ENCODE measurements around the gene MORN5. TPM values are rescaled to one million over a fixed set of nuclear protein-coding genes. Genes with fewer than 3 reads are reported as not detected.
A peak's percentile ranks its signal among the peaks of the same experiment; 100 is the strongest.

The MORN5 gene
- total RNA-seq, 3 donors from 2014 or later = not detected

DNA sequence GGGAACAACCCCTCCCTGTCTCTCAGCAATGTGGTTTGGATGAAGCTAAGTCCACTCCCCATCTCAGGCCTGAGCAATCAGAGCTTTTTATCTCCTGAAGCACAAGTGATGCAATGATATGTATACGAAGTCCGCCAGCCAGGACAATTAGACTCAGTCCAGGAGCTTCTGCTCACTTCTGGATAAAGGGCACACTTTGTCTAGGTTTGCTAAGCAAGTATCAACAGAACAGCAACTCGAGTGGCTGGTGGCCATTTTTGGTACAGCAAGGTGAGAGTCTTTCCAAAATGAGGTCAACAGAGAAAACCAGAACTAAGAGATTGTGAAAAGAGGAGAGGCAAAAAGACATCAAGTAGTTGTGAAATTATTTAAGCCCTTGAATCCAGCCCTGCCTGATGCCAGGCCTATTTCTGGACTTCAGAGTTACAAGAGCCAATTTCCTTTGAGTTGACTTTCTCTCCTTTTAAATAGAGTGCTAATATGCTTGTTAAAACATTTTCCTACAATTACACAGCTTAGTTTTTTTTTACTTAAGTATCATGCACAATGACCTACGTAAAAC, 8.4 kb upstream of the MORN5 start:
- H3K4me3 ChIP-seq = no peak overlapping the region
- H3K27me3 ChIP-seq = no peaks in the 10 kb centered on the region
- H3K36me3 ChIP-seq = no peaks in the 10 kb centered on the region
- no peaks in the 10 kb centered on the region for H3K9me3 ChIP-seq
- H3K4me1 ChIP-seq = no peaks in the 10 kb centered on the region
- TF ChIP-seq, protein P1, sequence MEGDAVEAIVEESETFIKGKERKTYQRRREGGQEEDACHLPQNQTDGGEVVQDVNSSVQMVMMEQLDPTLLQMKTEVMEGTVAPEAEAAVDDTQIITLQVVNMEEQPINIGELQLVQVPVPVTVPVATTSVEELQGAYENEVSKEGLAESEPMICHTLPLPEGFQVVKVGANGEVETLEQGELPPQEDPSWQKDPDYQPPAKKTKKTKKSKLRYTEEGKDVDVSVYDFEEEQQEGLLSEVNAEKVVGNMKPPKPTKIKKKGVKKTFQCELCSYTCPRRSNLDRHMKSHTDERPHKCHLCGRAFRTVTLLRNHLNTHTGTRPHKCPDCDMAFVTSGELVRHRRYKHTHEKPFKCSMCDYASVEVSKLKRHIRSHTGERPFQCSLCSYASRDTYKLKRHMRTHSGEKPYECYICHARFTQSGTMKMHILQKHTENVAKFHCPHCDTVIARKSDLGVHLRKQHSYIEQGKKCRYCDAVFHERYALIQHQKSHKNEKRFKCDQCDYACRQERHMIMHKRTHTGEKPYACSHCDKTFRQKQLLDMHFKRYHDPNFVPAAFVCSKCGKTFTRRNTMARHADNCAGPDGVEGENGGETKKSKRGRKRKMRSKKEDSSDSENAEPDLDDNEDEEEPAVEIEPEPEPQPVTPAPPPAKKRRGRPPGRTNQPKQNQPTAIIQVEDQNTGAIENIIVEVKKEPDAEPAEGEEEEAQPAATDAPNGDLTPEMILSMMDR (IDR thresholded peaks at IDR 0.05) = no peak
- TF ChIP-seq POLR2A (IDR thresholded peaks at IDR 0.05) = no peak
- no peak for TF ChIP-seq POLR2AphosphoS5 (IDR thresholded peaks at IDR 0.05)
- intact Hi-C loops (cut with DNase I; ENCODE audit: low total_unique reads) = no loop called here
- no peak overlapping the region for H3K27ac ChIP-seq
- no peak for DNase-seq (ENCODE audit: low spot score in 2 of 2)

DNA sequence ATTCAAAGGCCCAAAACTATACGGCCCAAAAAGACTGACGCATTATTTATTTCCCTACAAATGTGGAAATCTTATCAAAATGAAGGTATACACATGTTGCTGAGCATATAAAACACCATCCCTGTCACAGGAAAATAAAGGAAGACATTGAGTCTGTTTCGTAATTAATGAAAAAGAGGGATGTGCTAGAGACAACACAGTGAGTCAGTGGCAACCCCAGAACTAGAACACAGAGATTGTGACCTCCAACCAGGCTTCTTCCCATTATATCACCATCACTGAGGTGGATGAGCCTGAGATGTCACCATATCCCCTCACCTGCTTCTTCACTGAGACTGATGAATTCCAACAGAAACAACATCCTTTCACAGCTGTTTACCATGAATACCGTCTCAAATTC, 3.9 kb upstream of the MORN5 start:
- Histone ChIP-seq H3K9me3 (no peaks in the 10 kb centered on the region), H3K27ac (no peak overlapping the region), H3K4me3 (no peak overlapping the region), H3K36me3 (no peaks in the 10 kb centered on the region), H3K4me1 (peaks cover 0 to 6% of the 10 kb centered on the region in 2 donors), H3K27me3 (no peaks in the 10 kb centered on the region)
- no peak for TF ChIP-seq POLR2AphosphoS5 (IDR thresholded peaks at IDR 0.05)
- TF ChIP-seq POLR2A (IDR thresholded peaks at IDR 0.05) = no peak
- TF ChIP-seq, protein P1 (IDR thresholded peaks at IDR 0.05) = no peak
- DNase-seq (ENCODE audit: low spot score in 2 of 2) = no peak
- intact Hi-C loops (cut with DNase I; ENCODE audit: low total_unique reads) = no loop called here

DNA sequence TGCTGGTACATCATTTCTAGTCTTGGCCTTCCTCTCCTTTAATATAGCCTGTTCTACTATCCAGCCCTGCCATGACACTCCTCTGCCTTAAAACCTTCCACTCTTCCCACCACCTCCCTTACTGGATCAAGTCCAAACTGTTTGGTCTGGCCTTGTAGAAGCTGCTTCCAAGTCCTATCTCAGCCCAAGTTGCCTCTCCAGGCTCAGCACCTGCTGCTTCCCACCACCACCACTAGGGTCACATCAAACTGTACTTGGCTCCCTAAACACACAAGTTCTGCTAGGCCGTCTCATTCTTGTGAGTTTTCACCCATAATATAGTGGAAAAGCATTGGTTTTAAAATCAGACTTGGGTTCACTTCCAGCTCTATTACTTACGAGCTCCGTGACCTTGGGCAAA, 1.5 kb upstream of the MORN5 start:
- Histone ChIP-seq H3K4me1 (peaks cover 0 to 6% of the 10 kb centered on the region in 2 donors), H3K27me3 (no peaks in the 10 kb centered on the region), H3K27ac (no peak overlapping the region), H3K4me3 (no peak overlapping the region), H3K9me3 (peaks cover 0 to 8% of the 10 kb centered on the region in 2 donors), H3K36me3 (no peaks in the 10 kb centered on the region)
- intact Hi-C loops (cut with DNase I; ENCODE audit: low total_unique reads) = no loop called here
- no peak for TF ChIP-seq POLR2AphosphoS5 (IDR thresholded peaks at IDR 0.05)
- TF ChIP-seq, protein P1 (IDR thresholded peaks at IDR 0.05) = no peak
- no peak for TF ChIP-seq POLR2A (IDR thresholded peaks at IDR 0.05)
- no peak for DNase-seq (ENCODE audit: low spot score in 2 of 2)

DNA sequence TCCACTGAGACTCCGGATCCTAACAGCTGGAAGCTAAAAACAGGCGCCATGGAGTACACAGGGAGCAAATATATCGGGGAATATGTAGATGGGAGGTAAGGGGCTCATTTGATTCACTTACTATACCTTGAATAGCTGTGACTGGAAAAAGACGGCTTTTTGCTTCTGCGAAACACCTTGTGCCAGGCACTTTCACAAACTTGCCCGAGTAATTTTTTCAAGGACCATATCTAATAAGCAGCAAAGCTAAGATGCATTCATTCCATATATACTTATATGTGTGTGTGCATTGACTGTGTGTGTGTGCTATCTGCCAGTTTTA, 178 bp downstream of the MORN5 start:
- intact Hi-C loops (cut with DNase I; ENCODE audit: low total_unique reads) = no loop called here
- no peak for TF ChIP-seq POLR2A (IDR thresholded peaks at IDR 0.05)
- TF ChIP-seq, protein P1 (IDR thresholded peaks at IDR 0.05) = no peak
- TF ChIP-seq POLR2AphosphoS5 (IDR thresholded peaks at IDR 0.05) = no peak
- H3K4me3 ChIP-seq = peak overlapping the region; percentile 82 to 99 (median 98)
- peaks cover 0 to 8% of the 10 kb centered on the region in 2 donors for H3K9me3 ChIP-seq
- no peak for DNase-seq (ENCODE audit: low spot score in 2 of 2)
- H3K4me1 ChIP-seq = peaks cover 0 to 6% of the 10 kb centered on the region in 2 donors
- H3K27me3 ChIP-seq = no peaks in the 10 kb centered on the region
- peak overlapping the region; percentile 89 for H3K27ac ChIP-seq
- no peaks in the 10 kb centered on the region for H3K36me3 ChIP-seq

DNA sequence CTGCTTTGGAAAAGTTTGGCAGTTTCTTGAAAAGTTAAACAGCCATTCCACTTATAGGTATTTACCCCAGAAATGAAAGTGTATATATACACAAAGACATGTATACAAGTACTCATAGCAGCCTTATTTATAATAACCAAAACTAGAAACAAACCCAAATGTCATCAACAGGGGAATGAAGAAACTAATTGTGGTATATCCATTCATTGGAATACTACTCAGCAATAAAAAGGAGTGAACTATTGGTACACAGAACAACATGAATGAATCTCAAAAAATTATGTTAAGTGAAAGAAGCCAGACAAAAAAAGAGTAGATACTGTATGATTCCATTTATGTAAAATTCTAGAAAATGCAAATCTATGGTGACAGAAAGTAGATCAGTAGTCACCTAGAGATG, 2.7 kb downstream of the MORN5 start:
- Histone ChIP-seq H3K9me3 (peaks cover 0 to 8% of the 10 kb centered on the region in 2 donors), H3K27ac (no peak overlapping the region), H3K36me3 (no peaks in the 10 kb centered on the region), H3K4me1 (peaks cover 0 to 6% of the 10 kb centered on the region in 2 donors), H3K4me3 (no peak overlapping the region), H3K27me3 (no peaks in the 10 kb centered on the region)
- no peak for TF ChIP-seq POLR2AphosphoS5 (IDR thresholded peaks at IDR 0.05)
- DNase-seq (ENCODE audit: low spot score in 2 of 2) = no peak
- intact Hi-C loops (cut with DNase I; ENCODE audit: low total_unique reads) = no loop called here

DNA sequence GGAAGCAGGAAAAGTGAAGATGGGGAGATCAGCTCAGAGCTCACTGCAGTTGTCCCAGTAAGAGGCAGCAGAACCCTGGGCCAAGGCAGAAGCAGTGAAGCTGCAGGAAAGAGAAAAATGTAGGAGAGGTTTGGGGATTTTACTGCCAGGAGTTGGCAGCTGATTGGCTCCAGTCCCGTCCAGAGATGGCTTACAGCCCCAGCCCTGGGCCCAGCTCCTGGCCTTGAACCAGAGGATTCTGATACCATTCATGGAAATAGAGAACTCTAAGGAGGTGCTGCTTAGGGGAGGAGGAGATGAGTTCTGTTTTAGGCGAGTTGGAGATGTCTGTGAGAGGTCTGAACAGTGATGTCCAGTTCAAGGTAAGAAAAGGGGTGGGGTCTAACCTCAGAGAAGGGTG, 4.6 kb downstream of the MORN5 start:
- TF ChIP-seq, protein P1 (IDR thresholded peaks at IDR 0.05) = no peak
- TF ChIP-seq POLR2AphosphoS5 (IDR thresholded peaks at IDR 0.05) (no peak), POLR2A (IDR thresholded peaks at IDR 0.05) (no peak)
- intact Hi-C loops (cut with DNase I; ENCODE audit: low total_unique reads) = no loop called here
- Histone ChIP-seq H3K9me3 (peaks cover 0 to 8% of the 10 kb centered on the region in 2 donors), H3K27ac (no peak overlapping the region), H3K4me3 (no peak overlapping the region), H3K27me3 (no peaks in the 10 kb centered on the region), H3K36me3 (no peaks in the 10 kb centered on the region), H3K4me1 (no peaks in the 10 kb centered on the region)
- no peak for DNase-seq (ENCODE audit: low spot score in 2 of 2)

Data from breast epithelium (tissue), 4 donors.